GM12878 (cell line): Measurements from ENCODE around the gene EPN1.

Experiments used
- SMC3 ChIP-seq: IDR thresholded peaks from 2 replicates; pipeline ENCODE4 v1.6.1; 2011; ENCODE audit warnings: low read length, improper control_type of control experiment, borderline replicate concordance
- SP1 ChIP-seq: IDR thresholded peaks from one replicate; pipeline ENCODE4 v1.6.1; 2011; ENCODE audit warnings: low read depth, low read length

- no peak for TF ChIP-seq SP1
- TF ChIP-seq SMC3, result no peak
These were observed 17.9 kb upstream of the EPN1 start for GRCh38 chr19:55656988-55657747.
